GM23338 (cell line): ENCODE results near the gene PARP8. TPM values are rescaled to one million over a fixed set of nuclear protein-coding genes. Genes with fewer than 3 reads are reported as not detected.

Experiments used
- ATAC-seq: fragments of 200-7000 bp; cut with Tn5 transposase; 3 replicates; pipeline ENCODE4 v1.9.1; 2020
- DNase-seq: peaks from one replicate; pipeline ENCODE4 v3.0.0-alpha.2; 2015; ENCODE audit warnings: low spot score
- H2AFZ ChIP-seq: fragments of 200-600 bp; sonication (generic); 2 replicates; pipeline ENCODE4 v1.8.0; 2016; ENCODE audit warnings: antibody characterized with exemption, mild to moderate bottlenecking, moderate library complexity
- H3F3A ChIP-seq: fragments of 200-600 bp; sonication (generic); replicated peaks from 2 replicates; pipeline ENCODE4 v1.8.0; 2017; ENCODE audit warnings: antibody characterized with exemption, mixed run types, low read depth
- H3K27ac ChIP-seq: fragments of 200-600 bp; sonication (generic); 2 replicates; pipeline ENCODE4 v1.6.1; 2016; ENCODE audit warnings: low read depth
- H3K27me3 ChIP-seq: fragments of 200-600 bp; sonication (generic); 2 replicates; pipeline ENCODE4 v1.8.0; 2016; ENCODE audit warnings: mild to moderate bottlenecking, mixed run types, moderate library complexity; ENCODE audit not compliant: insufficient read depth
- H3K36me3 ChIP-seq: fragments of 200-600 bp; sonication (generic); 2 replicates; pipeline ENCODE4 v1.8.0; 2016; ENCODE audit warnings: mild to moderate bottlenecking; ENCODE audit not compliant: insufficient read depth
- H3K4me1 ChIP-seq: fragments of 200-600 bp; sonication (generic); 2 replicates; pipeline ENCODE4 v1.8.0; 2016; ENCODE audit warnings: mild to moderate bottlenecking, moderate library complexity; ENCODE audit not compliant: insufficient read depth
- H3K4me2 ChIP-seq: fragments of 200-600 bp; sonication (generic); 2 replicates; pipeline ENCODE4 v1.7.1; 2017; ENCODE audit warnings: mixed run types
- H3K4me3 ChIP-seq: fragments of 200-600 bp; sonication (generic); 2 replicates; pipeline ENCODE4 v1.6.1; 2016; ENCODE audit warnings: mixed run types
- H3K79me2 ChIP-seq: fragments of 200-600 bp; sonication (generic); replicated peaks from 2 replicates; pipeline ENCODE4 v1.8.0; 2017; ENCODE audit warnings: mild to moderate bottlenecking; ENCODE audit not compliant: insufficient read depth
- H3K9me2 ChIP-seq: fragments of 200-600 bp; sonication (generic); 2 replicates; pipeline ENCODE4 v1.8.0; 2017; ENCODE audit not compliant: insufficient read depth
- H4K20me1 ChIP-seq: fragments of 200-600 bp; sonication (generic); replicated peaks from 2 replicates; pipeline ENCODE4 v1.8.0; 2017; ENCODE audit warnings: mild to moderate bottlenecking; ENCODE audit not compliant: insufficient read depth
- H3K27ac Mint-ChIP-seq: 2 replicates; pipeline ENCODE4 v1.8.0; 2020; ENCODE audit warnings: inconsistent platforms, mild to moderate bottlenecking, moderate library complexity, mixed read lengths
- H3K27me3 Mint-ChIP-seq: 3 replicates; pipeline ENCODE4 v1.8.0; 2022; ENCODE audit warnings: low read depth, mild to moderate bottlenecking, moderate library complexity, mixed read lengths, inconsistent platforms; ENCODE audit not compliant: insufficient read depth, poor library complexity
- H3K36me3 Mint-ChIP-seq: 3 replicates; pipeline ENCODE4 v1.8.0; 2021; ENCODE audit warnings: low read depth, mild to moderate bottlenecking, inconsistent platforms, moderate library complexity, mixed read lengths
- H3K4me1 Mint-ChIP-seq: 3 replicates; pipeline ENCODE4 v1.8.0; 2020; ENCODE audit warnings: mild to moderate bottlenecking, inconsistent platforms, mixed read lengths
- H3K4me3 Mint-ChIP-seq: 3 replicates; pipeline ENCODE4 v1.8.0; 2021; ENCODE audit warnings: moderate library complexity, mild to moderate bottlenecking, inconsistent platforms, mixed read lengths
- H3K9me3 Mint-ChIP-seq: 3 replicates; pipeline ENCODE4 v1.8.0; 2020; ENCODE audit warnings: moderate library complexity, mild to moderate bottlenecking, inconsistent platforms, mixed read lengths
- CREB1 ChIP-seq: fragments of 250-450 bp; sonication (Bioruptor Pico); IDR thresholded peaks from 2 replicates; pipeline ENCODE4 v1.5.0; 2020; ENCODE audit warnings: low read depth, mild to moderate bottlenecking, moderate library complexity
- EZH2 ChIP-seq: fragments of 200-600 bp; sonication (generic); IDR thresholded peaks from one replicate; pipeline ENCODE4 v1.8.0; 2017; ENCODE audit warnings: antibody characterized with exemption, mild to moderate bottlenecking, low read depth; ENCODE audit not compliant: unreplicated experiment
- EZH2phosphoT487 ChIP-seq: fragments of 200-600 bp; sonication (generic); IDR thresholded peaks from one replicate; pipeline ENCODE4 v1.8.1; 2018; ENCODE audit warnings: antibody characterized with exemption; ENCODE audit not compliant: unreplicated experiment
- JUNB ChIP-seq: IDR thresholded peaks from one replicate; pipeline ENCODE4 v1.6.1; 2016; ENCODE audit warnings: antibody characterized with exemption; ENCODE audit not compliant: unreplicated experiment
- POLR2AphosphoS5 ChIP-seq: IDR thresholded peaks from 2 replicates; pipeline ENCODE4 v1.6.1; 2016; ENCODE audit warnings: antibody characterized with exemption, low read depth
- STAT1 ChIP-seq: IDR thresholded peaks from one replicate; pipeline ENCODE4 v1.6.1; 2016; ENCODE audit warnings: antibody characterized with exemption; ENCODE audit not compliant: unreplicated experiment
- ZNF331 ChIP-seq: fragments of 250-450 bp; sonication (Bioruptor Pico); IDR thresholded peaks from 2 replicates; pipeline ENCODE4 v1.5.0; 2020; ENCODE audit warnings: low read depth, mild to moderate bottlenecking, moderate library complexity
- ZNF462 ChIP-seq: fragments of 250-450 bp; sonication (Bioruptor Pico); IDR thresholded peaks from 2 replicates; pipeline ENCODE4 v1.5.0; 2020; ENCODE audit warnings: mild to moderate bottlenecking, moderate library complexity
- polyA plus RNA-seq: library from polyadenylated mRNA; unstranded; fragments of >200 nt; fragmentation: Nextera tagmentation; extraction: Ambion mirVana; gene quantifications from 2 replicates; pipeline ENCODE4 v1.2.1, GENCODE V29; 2016
- total RNA-seq: library from RNA; depleted of rRNA; stranded (reverse); fragments of >200 nt; shearing (Covaris generic); gene quantifications from 2 replicates; pipeline ENCODE4 v1.2.3, GENCODE V29; 2014
- TF ChIP-seq, protein P1 (sequence below): IDR thresholded peaks from 2 replicates; pipeline ENCODE4 v1.6.1; 2016; ENCODE audit warnings: antibody characterized with exemption

PARP8 gene
- total and polyA plus RNA-seq, 2 experiments from 2014 or later: 13.0 to 25.0 TPM

DNA sequence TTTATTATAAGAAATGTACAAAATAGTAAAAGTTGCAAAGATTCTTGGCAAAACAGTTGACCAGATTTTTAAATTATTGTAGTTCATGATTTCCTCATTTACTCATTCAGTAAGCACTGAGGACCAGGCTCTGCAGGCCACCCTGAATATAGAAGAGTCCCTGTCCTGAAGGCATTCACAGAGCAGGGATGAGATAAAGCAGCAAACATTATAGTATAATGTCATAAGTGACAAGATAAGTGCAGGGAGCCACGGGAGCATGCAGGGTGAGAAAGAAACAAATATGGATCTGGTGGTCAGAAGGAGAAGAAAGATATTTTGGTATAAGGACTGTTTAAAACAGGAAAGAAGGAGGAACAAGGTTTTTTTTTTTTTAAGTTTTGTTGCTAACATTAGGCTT, 46.0 kb downstream of the PARP8 start (continued):
- TF ChIP-seq, protein P1, sequence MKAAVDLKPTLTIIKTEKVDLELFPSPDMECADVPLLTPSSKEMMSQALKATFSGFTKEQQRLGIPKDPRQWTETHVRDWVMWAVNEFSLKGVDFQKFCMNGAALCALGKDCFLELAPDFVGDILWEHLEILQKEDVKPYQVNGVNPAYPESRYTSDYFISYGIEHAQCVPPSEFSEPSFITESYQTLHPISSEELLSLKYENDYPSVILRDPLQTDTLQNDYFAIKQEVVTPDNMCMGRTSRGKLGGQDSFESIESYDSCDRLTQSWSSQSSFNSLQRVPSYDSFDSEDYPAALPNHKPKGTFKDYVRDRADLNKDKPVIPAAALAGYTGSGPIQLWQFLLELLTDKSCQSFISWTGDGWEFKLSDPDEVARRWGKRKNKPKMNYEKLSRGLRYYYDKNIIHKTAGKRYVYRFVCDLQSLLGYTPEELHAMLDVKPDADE: no peak
- TF ChIP-seq EZH2: no peak
- no peak for TF ChIP-seq CREB1 (CRISPR knock-in tag)

GRCh38 chr5:50715001-50715400, 48.6 kb downstream of the PARP8 start:
- DNase-seq: no peak
- Histone ChIP-seq H3K4me3 (no peak overlapping the region), H3K79me2 (peaks cover 92% of the 10 kb centered on the region)

DNA sequence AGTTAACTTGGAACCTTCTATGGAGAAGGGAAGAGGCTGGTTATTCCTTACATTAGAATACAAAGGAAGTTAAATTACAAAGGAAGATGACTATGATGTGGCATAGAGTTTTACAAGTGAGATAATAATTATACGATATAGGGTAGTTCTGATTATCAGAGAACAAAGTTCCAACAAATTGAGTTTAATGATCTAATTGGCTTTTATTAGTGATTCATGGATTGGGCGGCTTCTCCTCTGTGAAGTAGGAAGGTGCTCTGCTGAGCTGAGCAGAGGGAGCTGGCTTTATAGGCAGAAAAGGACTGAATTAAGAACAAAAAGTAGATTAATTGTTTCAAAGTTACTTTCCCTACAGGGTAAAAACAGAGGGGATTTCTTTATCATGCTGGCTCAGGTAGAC, 49.7 kb downstream of the PARP8 start:
- Histone ChIP-seq H3K79me2 (peaks cover 92% of the 10 kb centered on the region), H3K4me1 (peaks cover 18% of the 10 kb centered on the region; the same call in 1 of the 2 replicates), H3K9me2 (0 out of 2 replicates have a peak, but pooled peaks cover 3% of the 10 kb centered on the region), H3K4me2 (no peak overlapping the region), H3K36me3 (no peaks in the 10 kb centered on the region), H3K27ac (no peak overlapping the region), H2AFZ (no peak overlapping the region), H3K27me3 (no peaks in the 10 kb centered on the region), H4K20me1 (peaks cover 4% of the 10 kb centered on the region; the same call in 1 of the 2 replicates), H3K4me3 (no peak overlapping the region), H3F3A (no peaks in the 10 kb centered on the region)
- no peaks in the 10 kb centered on the region for H3K9me3 Mint-ChIP-seq
- no peak overlapping the region for H3K4me3 Mint-ChIP-seq
- H3K4me1 Mint-ChIP-seq: peaks cover 52% of the 10 kb centered on the region
- no peak for DNase-seq
- H3K36me3 Mint-ChIP-seq: no peaks in the 10 kb centered on the region
- no peak overlapping the region for H3K27ac Mint-ChIP-seq
- peaks cover 2% of the 10 kb centered on the region for H3K27me3 Mint-ChIP-seq
- no peak for ATAC-seq
- TF ChIP-seq EZH2phosphoT487 (no peak), STAT1 (no peak), JUNB (no peak), ZNF331 (no peak), ZNF462 (no peak), EZH2 (no peak), CREB1 (CRISPR knock-in tag) (no peak), POLR2AphosphoS5 (no peak)
- TF ChIP-seq, protein P1: no peak

More at GRCh38 chr5:50715001-50715400, 48.6 kb downstream of the PARP8 start:
- Mint-ChIP-seq H3K27me3 (peaks cover 2% of the 10 kb centered on the region), H3K4me3 (no peak overlapping the region), H3K27ac (no peak overlapping the region; the same call in 1 of the 2 replicates), H3K36me3 (no peaks in the 10 kb centered on the region), H3K4me1 (peaks cover 50% of the 10 kb centered on the region), H3K9me3 (no peaks in the 10 kb centered on the region)
- H3K4me2 ChIP-seq: no peak overlapping the region
- H3K9me2 ChIP-seq: 0 out of 2 replicates have a peak, but pooled peaks cover 3% of the 10 kb centered on the region
- H3K27ac ChIP-seq: no peak overlapping the region
- H3K4me1 ChIP-seq: peaks cover 8% of the 10 kb centered on the region
- peaks cover 4% of the 10 kb centered on the region; the same call in 1 of the 2 replicates for H4K20me1 ChIP-seq
- no peaks in the 10 kb centered on the region for H3K27me3 ChIP-seq
- H3F3A ChIP-seq: no peaks in the 10 kb centered on the region
- no peak for ATAC-seq
- H2AFZ ChIP-seq: no peak overlapping the region
- TF ChIP-seq ZNF331 (no peak), POLR2AphosphoS5 (no peak), CREB1 (CRISPR knock-in tag) (no peak)
- H3K36me3 ChIP-seq: no peaks in the 10 kb centered on the region
